Activated naive CD8-positive, alpha-beta T cell treated with anti-CD3 and anti-CD28 coated beads, Interleukin-2, amount 10 ng/mL, durations not matched to agents 7 days and 5 days (primary cell): ENCODE measurements around the gene ERC1. TPM values are rescaled to one million over a fixed set of nuclear protein-coding genes. Genes with fewer than 3 reads are reported as not detected.
A peak's percentile ranks its signal among the peaks of the same experiment; 100 is the strongest.
"Not testable (repeated sequence)": the region's sequence is repeated elsewhere in the genome, so short reads cannot be mapped to it uniquely, and the experiment has no call there.

ENCODE experiments used
- ATAC-seq: fragments of 150-1000 bp; cut with Tn5 transposase; one replicate; pipeline ENCODE4 v1.10.0; 2021; ENCODE audit warnings: low read depth, moderate library complexity
- POLR2A ChIA-PET: fragments of 350-600 bp; sonication (Branson Sonifier 250); formaldehyde crosslinking; loops from one replicate; lab custom pipeline; 2021; ENCODE audit warnings: antibody characterized with exemption; lab: Charles Lee
- DNase-seq: peaks from one replicate; pipeline ENCODE4 v3.0.0; 2021
- H3K27ac Mint-ChIP-seq: one replicate; pipeline ENCODE4 v1.8.0; 2022; ENCODE audit warnings: mild to moderate bottlenecking, mixed read lengths
- H3K27me3 Mint-ChIP-seq: one replicate; pipeline ENCODE4 v1.8.0; 2022; ENCODE audit warnings: mild to moderate bottlenecking, moderate library complexity, mixed read lengths
- H3K36me3 Mint-ChIP-seq: one replicate; pipeline ENCODE4 v1.8.0; 2021; ENCODE audit warnings: mild to moderate bottlenecking, mixed read lengths
- H3K4me1 Mint-ChIP-seq: one replicate; pipeline ENCODE4 v1.8.0; 2021; ENCODE audit warnings: mixed read lengths
- H3K4me3 Mint-ChIP-seq: one replicate; pipeline ENCODE4 v1.8.0; 2022; ENCODE audit warnings: mild to moderate bottlenecking, moderate library complexity, mixed read lengths
- H3K9me3 Mint-ChIP-seq: one replicate; pipeline ENCODE4 v1.8.0; 2021; ENCODE audit warnings: mixed read lengths
- total RNA-seq, 2 experiments: library from RNA; stranded (reverse); gene quantifications; one replicate each; pipeline ENCODE4 v1.2.3, GENCODE V29; 2021

Gene ERC1
- total RNA-seq, 2 experiments from 2014 or later, result 24.0 to 30.3 TPM

DNA sequence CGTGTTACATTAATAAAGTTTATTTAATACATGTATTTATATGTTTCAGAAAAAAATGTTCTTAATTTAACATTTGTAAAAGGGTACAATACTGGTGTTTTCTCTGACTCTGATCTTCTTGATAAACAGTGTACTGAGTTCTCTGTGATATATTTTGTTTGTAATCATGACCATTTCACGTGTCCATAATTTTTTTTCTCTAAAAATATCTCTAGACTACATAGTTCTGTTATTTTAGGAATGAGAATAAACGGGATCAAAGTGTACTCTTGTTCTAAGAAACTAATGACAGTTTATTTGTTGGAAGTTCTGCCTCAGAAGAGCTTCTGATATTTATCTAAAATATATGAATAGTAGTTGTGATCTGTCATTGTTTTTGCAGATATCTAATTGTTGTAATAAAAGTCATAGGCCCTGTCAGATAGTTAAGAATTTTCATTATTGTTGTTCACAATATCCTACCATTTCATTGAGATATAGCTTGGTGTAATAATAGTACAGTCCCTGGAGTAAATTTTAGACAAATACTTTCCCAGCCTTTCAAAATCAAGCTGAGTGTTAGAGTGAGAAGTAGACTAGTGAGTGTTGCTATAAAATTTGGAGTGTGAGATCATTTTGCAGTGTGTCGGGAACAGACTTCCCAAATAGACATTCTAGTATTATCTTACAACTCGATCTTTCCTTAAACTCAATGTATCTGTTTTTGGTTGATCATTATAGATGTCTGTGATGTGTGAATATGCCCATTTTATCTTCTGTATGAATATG lies 86.2 kb downstream of the ERC1 start:
- Mint-ChIP-seq H3K4me3 (no peak overlapping the region), H3K4me1 (no peaks in the 10 kb centered on the region), H3K9me3 (peaks cover 2% of the 10 kb centered on the region), H3K36me3 (peaks cover 2% of the 10 kb centered on the region), H3K27me3 (no peaks in the 10 kb centered on the region), H3K27ac (no peak overlapping the region)
- ATAC-seq (no peak), DNase-seq (no peak)
- POLR2A ChIA-PET, result interaction anchor here (1.2 kb wide), 1 partner anchor 25 kb away, joined by 3 read pairs; no protein-coding TSS in a partner anchor

DNA sequence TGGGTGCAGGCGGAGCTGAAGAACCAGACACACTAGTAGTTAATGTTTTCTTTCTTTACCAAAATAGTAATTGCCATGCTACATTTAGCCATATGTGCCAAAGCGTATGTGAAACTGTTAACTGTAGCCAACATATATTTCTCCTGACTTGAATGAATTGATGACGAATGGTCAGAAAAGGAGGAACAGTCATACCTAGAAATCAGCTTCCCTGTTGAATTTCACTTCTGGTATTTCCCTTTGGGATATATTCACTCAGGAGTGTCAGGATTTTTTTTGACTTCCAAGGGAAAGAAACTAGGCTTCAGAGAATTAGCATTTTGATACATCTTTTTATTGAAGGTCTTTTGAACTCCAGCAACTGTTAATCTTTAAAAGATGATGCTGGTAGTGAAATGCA lies 87.0 kb downstream of the ERC1 start:
- Mint-ChIP-seq H3K36me3 (peaks cover 2% of the 10 kb centered on the region), H3K4me3 (no peak overlapping the region), H3K27ac (no peak overlapping the region), H3K4me1 (no peaks in the 10 kb centered on the region), H3K9me3 (peaks cover 2% of the 10 kb centered on the region), H3K27me3 (no peaks in the 10 kb centered on the region)
- no peak for ATAC-seq
- no peak for DNase-seq
- POLR2A ChIA-PET, result interaction anchor here (1.2 kb wide), 1 partner anchor 24 kb away, joined by 3 read pairs; no protein-coding TSS in a partner anchor

DNA sequence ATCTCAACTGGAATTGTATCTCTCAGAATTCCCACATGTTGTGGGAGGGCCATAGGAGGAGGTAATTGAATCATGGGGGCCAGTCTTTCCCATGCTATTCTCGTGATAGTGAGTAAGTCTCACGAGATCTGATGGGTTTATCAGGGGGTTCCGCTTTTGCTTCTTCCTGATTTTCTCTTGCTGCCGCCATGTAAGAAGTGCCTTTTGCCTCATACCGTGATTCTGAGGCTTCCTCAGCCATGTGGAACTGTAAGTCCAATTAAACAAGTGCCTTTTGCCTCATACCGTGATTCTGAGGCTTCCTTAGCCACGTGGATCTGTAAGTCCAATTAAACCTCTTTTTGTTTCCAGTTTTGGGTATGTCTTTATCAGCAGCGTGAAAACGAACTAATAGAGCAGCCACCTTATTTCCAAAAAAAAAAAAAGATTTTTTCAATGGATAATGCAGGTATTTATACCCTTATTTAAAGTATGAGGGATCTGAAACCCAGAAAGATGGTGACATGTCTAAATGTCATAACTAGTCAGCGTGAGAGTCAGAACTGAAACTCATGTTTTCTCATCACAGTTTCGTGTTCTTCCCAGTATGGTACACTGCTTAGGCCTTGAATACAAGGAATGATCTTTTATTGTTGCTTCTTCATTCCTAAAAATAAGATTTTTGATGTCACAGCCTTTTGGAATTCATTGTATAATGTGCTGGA lies 89.6 kb downstream of the ERC1 start:
- Mint-ChIP-seq H3K4me1 (no peaks in the 10 kb centered on the region), H3K4me3 (no peak overlapping the region), H3K36me3 (peaks cover 2% of the 10 kb centered on the region), H3K9me3 (peaks cover 2% of the 10 kb centered on the region), H3K27me3 (no peaks in the 10 kb centered on the region), H3K27ac (no peak overlapping the region)
- DNase-seq (no peak), ATAC-seq (no peak)
- POLR2A ChIA-PET, result no interaction called here

DNA sequence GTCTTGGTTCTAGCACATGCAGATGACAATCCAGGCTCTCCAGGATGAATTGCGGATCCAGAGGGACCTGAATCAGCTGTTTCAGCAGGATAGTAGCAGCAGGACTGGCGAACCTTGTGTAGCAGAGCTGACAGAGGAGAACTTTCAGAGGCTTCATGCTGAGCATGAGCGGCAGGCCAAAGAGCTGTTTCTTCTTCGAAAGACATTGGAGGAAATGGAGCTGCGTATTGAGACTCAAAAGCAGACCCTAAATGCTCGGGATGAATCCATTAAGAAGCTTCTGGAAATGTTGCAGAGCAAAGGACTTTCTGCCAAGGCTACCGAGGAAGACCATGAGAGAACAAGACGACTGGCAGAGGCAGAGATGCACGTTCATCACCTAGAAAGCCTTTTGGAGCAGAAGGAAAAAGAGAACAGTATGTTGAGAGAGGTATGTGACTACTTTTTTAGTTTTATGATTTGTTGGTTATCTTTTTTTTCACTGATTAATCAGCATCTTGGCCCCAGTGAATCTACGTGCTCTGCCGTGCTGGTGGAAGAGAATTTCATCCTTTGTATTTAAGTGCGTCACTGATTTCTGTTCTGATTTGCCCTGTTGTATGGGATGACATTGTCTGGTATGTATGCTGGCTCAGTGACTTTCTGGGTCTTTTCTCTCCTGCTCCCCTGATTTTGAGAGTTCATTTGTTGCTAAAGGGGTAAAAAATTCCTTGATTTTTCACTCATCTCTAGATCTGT lies 92.3 kb downstream of the ERC1 start:
- H3K27me3 Mint-ChIP-seq, result no peaks in the 10 kb centered on the region
- peaks cover 2% of the 10 kb centered on the region for H3K36me3 Mint-ChIP-seq
- no peak overlapping the region for H3K27ac Mint-ChIP-seq
- H3K4me1 Mint-ChIP-seq, result no peaks in the 10 kb centered on the region
- peaks cover 2% of the 10 kb centered on the region for H3K9me3 Mint-ChIP-seq
- POLR2A ChIA-PET, result no interaction called here
- ATAC-seq, result no peak
- H3K4me3 Mint-ChIP-seq, result no peak overlapping the region
- no peak for DNase-seq

DNA sequence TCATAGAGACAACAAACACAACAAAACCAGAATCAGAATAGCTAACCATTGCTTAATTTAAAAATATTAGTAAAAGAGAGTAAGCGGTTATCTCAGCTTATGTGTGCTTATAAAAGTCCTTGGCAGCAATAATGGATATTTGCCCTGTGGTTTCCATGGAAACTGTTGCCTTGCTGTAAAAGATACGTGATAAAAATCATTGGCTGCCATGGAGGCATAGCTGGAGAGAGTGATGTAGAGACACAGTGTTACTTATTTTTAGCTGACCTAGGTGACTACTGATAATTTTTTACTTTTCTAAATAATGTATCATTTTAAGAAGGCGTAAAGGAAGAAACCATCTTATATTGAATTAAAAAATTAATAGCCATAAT lies 92.9 kb downstream of the ERC1 start:
- H3K36me3 Mint-ChIP-seq, result peaks cover 2% of the 10 kb centered on the region
- no peaks in the 10 kb centered on the region for H3K4me1 Mint-ChIP-seq
- ATAC-seq (no peak), DNase-seq (no peak)
- no peaks in the 10 kb centered on the region for H3K27me3 Mint-ChIP-seq
- POLR2A ChIA-PET, result no interaction called here
- peaks cover 2% of the 10 kb centered on the region for H3K9me3 Mint-ChIP-seq
- no peak overlapping the region for H3K27ac Mint-ChIP-seq
- H3K4me3 Mint-ChIP-seq, result no peak overlapping the region

DNA sequence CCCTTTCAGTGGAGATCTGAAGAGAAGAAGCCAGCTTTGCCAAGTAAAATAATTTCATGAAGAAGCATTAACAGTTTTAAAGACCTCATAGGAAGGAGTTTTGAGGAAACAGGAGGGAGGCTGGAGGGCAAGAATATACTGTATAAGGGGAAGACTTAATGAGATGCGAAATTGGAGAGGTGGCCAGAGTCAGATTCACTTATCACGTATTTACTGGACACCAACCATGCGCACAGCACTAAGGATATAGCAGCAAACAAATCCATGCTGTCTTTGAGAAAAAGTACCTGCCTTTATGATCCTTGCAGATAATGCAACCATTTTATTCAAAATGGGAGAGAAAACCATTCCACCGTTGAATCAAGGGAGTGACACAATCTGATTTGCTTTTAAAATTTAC lies 100.3 kb downstream of the ERC1 start:
- Mint-ChIP-seq H3K27me3 (no peaks in the 10 kb centered on the region), H3K9me3 (no peaks in the 10 kb centered on the region), H3K27ac (no peak overlapping the region), H3K36me3 (no peaks in the 10 kb centered on the region), H3K4me3 (no peak overlapping the region), H3K4me1 (no peaks in the 10 kb centered on the region)
- POLR2A ChIA-PET, result no interaction called here
- DNase-seq (no peak), ATAC-seq (no peak)

DNA sequence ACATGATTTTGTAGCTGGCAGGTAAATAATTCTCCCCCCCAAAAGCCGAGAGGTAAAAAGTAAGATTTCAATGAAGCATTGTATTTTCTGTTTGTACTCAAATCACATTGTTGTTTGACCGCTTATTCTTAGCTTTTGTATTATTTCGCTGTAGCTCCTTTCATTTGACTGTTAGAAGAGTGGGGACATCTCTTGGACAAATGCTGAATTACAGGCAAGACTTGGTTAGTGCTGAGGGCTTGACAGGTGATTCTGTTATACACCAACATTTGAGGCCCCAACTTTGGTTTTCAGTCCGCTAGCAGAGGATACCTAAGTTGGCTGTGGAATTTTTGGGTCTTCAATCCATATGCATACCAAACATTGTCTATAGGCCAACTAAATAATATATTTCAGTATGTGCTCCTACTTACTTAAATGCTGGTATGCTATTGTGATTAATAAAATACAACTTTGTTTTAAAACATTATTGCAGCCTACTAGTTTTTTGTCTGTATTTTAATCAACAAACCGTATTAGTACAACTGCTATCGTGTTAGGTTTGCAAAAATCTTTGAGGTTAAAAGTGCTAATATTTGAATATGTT lies 102.2 kb downstream of the ERC1 start:
- Mint-ChIP-seq H3K4me1 (peaks cover 1% of the 10 kb centered on the region), H3K36me3 (peaks cover under 1% of the 10 kb centered on the region), H3K9me3 (no peaks in the 10 kb centered on the region), H3K27me3 (no peaks in the 10 kb centered on the region), H3K4me3 (no peak overlapping the region), H3K27ac (no peak overlapping the region)
- ATAC-seq (peak; percentile 47), DNase-seq (no peak)
- POLR2A ChIA-PET, result no interaction called here

DNA sequence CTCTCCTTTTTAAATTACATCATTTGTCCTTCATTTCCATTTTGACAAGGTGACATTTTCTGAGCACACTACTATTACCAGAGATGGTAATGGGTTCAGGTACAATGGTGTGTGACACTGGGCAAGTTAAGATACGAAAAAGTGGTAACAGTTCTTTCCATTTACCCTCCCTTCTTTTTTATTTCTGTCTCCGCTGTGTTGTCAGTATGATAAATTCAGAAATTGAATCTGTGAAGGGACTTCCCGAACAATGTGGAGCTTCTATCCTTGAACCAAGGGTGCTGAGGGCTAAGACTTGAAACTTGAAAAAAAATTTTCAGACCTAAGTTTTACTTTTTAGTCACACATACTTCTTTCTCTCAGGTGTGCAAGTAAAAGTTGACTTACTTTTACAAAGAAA lies 103.7 kb downstream of the ERC1 start:
- DNase-seq (no peak), ATAC-seq (no peak)
- Mint-ChIP-seq H3K36me3 (peaks cover 2% of the 10 kb centered on the region), H3K4me3 (no peak overlapping the region), H3K27me3 (no peaks in the 10 kb centered on the region), H3K27ac (no peak overlapping the region), H3K9me3 (no peaks in the 10 kb centered on the region), H3K4me1 (peaks cover 7% of the 10 kb centered on the region)
- POLR2A ChIA-PET, result no interaction called here

DNA sequence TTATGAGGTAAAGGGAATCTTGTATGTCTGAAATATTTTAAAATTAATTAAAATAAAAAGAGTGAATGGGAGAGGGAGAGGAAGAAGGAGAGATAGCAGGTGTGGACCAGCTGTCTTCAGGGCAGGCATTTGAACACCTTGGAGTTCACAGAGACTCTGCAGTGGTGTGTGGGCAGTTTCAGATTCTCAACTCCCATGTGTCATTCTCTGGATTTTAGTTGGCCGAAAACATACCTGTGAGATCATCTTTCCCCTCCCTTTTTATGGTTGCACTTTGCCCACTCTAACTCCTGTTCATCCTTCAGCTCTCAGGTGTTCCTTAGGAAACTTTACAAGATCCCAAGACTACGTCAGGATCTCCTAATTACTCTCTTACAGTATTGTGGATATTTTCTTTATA lies 108.1 kb downstream of the ERC1 start:
- no peaks in the 10 kb centered on the region for H3K27me3 Mint-ChIP-seq

DNA sequence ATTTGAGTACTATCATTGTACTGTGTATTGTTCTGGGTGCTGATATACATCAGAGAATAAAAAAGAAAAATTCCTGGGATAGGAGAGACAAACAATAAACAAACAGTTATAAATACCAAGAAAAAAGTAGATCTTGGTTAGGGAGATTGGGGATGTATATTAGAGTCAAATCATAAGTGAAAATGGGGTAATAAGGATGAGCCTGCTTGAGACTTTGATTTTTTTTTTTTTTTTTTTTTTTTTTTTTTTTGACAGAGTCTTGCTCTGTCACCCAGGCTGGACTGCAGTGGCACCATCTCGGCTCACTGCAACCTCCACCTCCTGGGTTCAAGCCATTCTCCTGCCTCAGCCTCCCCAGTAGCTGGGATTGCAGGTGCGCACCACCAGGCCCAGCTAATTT lies 108.6 kb downstream of the ERC1 start:
- POLR2A ChIA-PET, H3K9me3 Mint-ChIP-seq, H3K27ac Mint-ChIP-seq, DNase-seq, H3K36me3 Mint-ChIP-seq, ATAC-seq, H3K27me3 Mint-ChIP-seq, H3K4me3 Mint-ChIP-seq: not testable (repeated sequence)
- peaks cover 18% of the 10 kb centered on the region for H3K4me1 Mint-ChIP-seq

More for the DNA sequence above, 108.1 kb downstream of the ERC1 start:
- Mint-ChIP-seq H3K9me3 (no peaks in the 10 kb centered on the region), H3K27ac (no peak overlapping the region), H3K36me3 (peaks cover 2% of the 10 kb centered on the region), H3K4me1 (peaks cover 18% of the 10 kb centered on the region), H3K4me3 (no peak overlapping the region)
- DNase-seq (no peak), ATAC-seq (no peak)
- POLR2A ChIA-PET, result no interaction called here

DNA sequence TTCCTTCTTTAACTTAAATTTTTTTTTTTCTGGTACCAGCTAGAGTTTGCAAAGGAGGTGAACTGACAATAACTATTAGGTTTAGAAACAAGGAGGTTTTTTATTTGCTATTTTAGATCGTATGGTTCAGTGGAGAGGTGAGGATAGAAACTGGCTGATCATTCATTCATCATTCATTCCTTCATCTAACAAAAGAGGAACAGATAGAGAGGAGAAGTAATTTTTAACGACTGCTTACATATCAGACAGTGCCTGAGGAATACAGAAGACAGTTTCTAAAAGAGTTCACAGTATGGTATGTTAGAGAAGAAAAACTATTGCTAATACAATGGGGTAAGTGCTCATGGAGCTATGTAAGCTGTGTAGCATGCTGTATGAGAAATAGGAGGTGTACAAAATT lies 111.1 kb downstream of the ERC1 start:
- H3K4me3 Mint-ChIP-seq, result no peak overlapping the region
- H3K27ac Mint-ChIP-seq, result no peak overlapping the region
- no peaks in the 10 kb centered on the region for H3K9me3 Mint-ChIP-seq
- H3K36me3 Mint-ChIP-seq, result peaks cover 3% of the 10 kb centered on the region
- POLR2A ChIA-PET, result interaction anchor here (0.8 kb wide), 1 partner anchor 25 kb away, joined by 3 read pairs; no protein-coding TSS in a partner anchor
- peaks cover 25% of the 10 kb centered on the region for H3K4me1 Mint-ChIP-seq
- ATAC-seq (no peak), DNase-seq (no peak)
- H3K27me3 Mint-ChIP-seq, result no peaks in the 10 kb centered on the region

DNA sequence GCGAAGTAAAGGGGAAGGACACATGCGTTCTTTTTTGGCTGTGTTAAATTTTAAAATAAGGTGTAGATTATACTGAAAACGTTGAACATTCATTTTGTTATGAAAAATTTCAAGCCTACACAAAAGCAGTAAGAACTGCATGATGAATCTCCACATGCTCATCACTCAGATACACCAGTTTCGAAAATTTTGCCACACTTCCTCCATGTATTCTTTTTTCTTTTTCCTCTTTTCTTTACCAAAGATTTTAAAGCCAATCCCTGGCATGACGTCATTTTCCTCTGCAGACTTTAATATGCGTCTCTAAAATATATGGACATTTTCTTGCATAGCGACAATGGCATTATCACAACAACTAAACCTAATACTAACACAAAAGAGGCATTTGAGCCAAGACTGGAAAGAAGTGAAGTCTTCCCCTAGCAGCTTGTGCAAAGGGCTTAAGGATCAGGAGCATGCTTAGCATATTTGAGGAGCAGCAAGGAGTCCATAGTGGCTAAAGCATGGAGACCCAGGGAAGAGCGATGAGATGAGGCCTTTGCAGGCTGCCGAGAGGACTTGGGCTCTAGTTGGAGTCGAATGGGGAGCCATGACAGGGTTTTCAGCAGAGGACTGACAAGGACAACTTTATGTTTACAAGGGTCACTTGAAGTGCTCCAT lies 111.9 kb downstream of the ERC1 start:
- no peaks in the 10 kb centered on the region for H3K9me3 Mint-ChIP-seq
- H3K4me1 Mint-ChIP-seq, result peaks cover 32% of the 10 kb centered on the region
- DNase-seq (no peak), ATAC-seq (no peak)
- H3K27ac Mint-ChIP-seq, result no peak overlapping the region
- peaks cover 8% of the 10 kb centered on the region for H3K36me3 Mint-ChIP-seq
- H3K4me3 Mint-ChIP-seq, result no peak overlapping the region
- no peaks in the 10 kb centered on the region for H3K27me3 Mint-ChIP-seq
- POLR2A ChIA-PET, result no interaction called here

DNA sequence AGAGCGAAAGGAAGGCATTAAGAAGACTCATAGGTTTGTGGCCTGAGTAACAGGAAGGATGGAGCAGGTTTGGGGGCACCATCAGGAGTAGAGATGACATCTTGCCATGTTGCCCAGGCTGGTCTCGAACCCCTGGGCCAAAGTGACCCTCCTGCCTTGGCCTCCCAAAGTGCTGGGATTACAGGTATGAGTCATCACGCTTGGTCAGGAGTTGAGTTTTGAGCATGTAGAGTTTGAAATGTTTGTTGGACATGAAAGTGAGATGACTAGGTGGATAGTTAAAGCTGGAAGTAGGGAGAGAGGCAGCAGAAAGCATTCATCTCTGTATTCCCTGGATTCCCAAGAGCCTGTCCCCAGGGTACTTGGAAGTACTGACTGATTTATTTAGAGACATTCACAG lies 112.6 kb downstream of the ERC1 start:
- no peaks in the 10 kb centered on the region for H3K9me3 Mint-ChIP-seq
- no peak overlapping the region for H3K4me3 Mint-ChIP-seq
- no peaks in the 10 kb centered on the region for H3K27me3 Mint-ChIP-seq
- ATAC-seq, result no peak
- no peak overlapping the region for H3K27ac Mint-ChIP-seq
- DNase-seq, result no peak
- peaks cover 33% of the 10 kb centered on the region for H3K4me1 Mint-ChIP-seq
- H3K36me3 Mint-ChIP-seq, result peaks cover 7% of the 10 kb centered on the region
- POLR2A ChIA-PET, result interaction anchor here (0.8 kb wide), 1 partner anchor 8 kb away, joined by 3 read pairs; no protein-coding TSS in a partner anchor
